MCF 10A (cell line): ENCODE data around the gene SBF2. TPM values are rescaled to one million over a fixed set of nuclear protein-coding genes. Genes with fewer than 3 reads are reported as not detected.
A peak's percentile ranks its signal among the peaks of the same experiment; 100 is the strongest.

ENCODE experiments used
- BruUV-seq: library from RNA; stranded (reverse); fragments of 400-500 nt; replicated peaks from 2 replicates; lab custom pipeline; 2021; lab: Mats Ljungman, UMichigan
- CTCF ChIA-PET: fragments of 300-600 bp; sonication (Branson Sonifier 250); formaldehyde crosslinking; extraction: SDS; loops from one replicate; lab custom pipeline; 2021; ENCODE audit warnings: antibody characterized with exemption, inconsistent platforms; lab: Yijun Ruan, JAX
- POLR2A ChIA-PET: fragments of 300-600, 350-650 bp; sonication (Branson Sonifier 250); formaldehyde crosslinking; extraction: SDS; loops from one replicate; lab custom pipeline; 2020; ENCODE audit warnings: antibody characterized with exemption, inconsistent platforms; lab: Yijun Ruan, JAX
- DNase-seq: peaks from one replicate; pipeline ENCODE4 v3.0.0-alpha.2; 2018; ENCODE audit not compliant: unreplicated experiment
- H3K27ac Mint-ChIP-seq: one replicate; pipeline ENCODE4 v1.8.0; 2022; ENCODE audit warnings: mild to moderate bottlenecking, low read depth, mixed read lengths; ENCODE audit not compliant: unreplicated experiment
- H3K27me3 Mint-ChIP-seq: one replicate; pipeline ENCODE4 v1.8.0; 2022; ENCODE audit warnings: mixed read lengths; ENCODE audit not compliant: insufficient read depth, unreplicated experiment
- H3K36me3 Mint-ChIP-seq: one replicate; pipeline ENCODE4 v1.8.0; 2022; ENCODE audit warnings: mild to moderate bottlenecking, moderate library complexity, mixed read lengths; ENCODE audit not compliant: insufficient read depth, unreplicated experiment
- H3K4me1 Mint-ChIP-seq: one replicate; pipeline ENCODE4 v1.8.0; 2022; ENCODE audit warnings: mixed read lengths; ENCODE audit not compliant: insufficient read depth, unreplicated experiment
- H3K4me3 Mint-ChIP-seq: one replicate; pipeline ENCODE4 v1.8.0; 2022; ENCODE audit warnings: mild to moderate bottlenecking, moderate library complexity, mixed read lengths; ENCODE audit not compliant: unreplicated experiment
- H3K9me3 Mint-ChIP-seq: one replicate; pipeline ENCODE4 v1.8.0; 2022; ENCODE audit warnings: mixed read lengths; ENCODE audit not compliant: unreplicated experiment
- intact Hi-C: fragments of 100-400 bp; cut with micrococcal nuclease; formaldehyde crosslinking; loops from 2 replicates; pipeline ENCODE4 v1.14.1; 2022
- total RNA-seq: library from RNA; stranded (reverse); gene quantifications from 2 replicates; pipeline ENCODE4 v1.2.3, GENCODE V29; 2022
- TF ChIP-seq, protein P1 (sequence below): fragments of 200-600 bp; IDR thresholded peaks from one replicate; pipeline ENCODE4 v1.8.0; 2022; ENCODE audit warnings: antibody characterized with exemption, mild to moderate bottlenecking; ENCODE audit not compliant: unreplicated experiment

The SBF2 gene
- total RNA-seq, 1 experiment from 2014 or later, result 28.3 TPM

DNA sequence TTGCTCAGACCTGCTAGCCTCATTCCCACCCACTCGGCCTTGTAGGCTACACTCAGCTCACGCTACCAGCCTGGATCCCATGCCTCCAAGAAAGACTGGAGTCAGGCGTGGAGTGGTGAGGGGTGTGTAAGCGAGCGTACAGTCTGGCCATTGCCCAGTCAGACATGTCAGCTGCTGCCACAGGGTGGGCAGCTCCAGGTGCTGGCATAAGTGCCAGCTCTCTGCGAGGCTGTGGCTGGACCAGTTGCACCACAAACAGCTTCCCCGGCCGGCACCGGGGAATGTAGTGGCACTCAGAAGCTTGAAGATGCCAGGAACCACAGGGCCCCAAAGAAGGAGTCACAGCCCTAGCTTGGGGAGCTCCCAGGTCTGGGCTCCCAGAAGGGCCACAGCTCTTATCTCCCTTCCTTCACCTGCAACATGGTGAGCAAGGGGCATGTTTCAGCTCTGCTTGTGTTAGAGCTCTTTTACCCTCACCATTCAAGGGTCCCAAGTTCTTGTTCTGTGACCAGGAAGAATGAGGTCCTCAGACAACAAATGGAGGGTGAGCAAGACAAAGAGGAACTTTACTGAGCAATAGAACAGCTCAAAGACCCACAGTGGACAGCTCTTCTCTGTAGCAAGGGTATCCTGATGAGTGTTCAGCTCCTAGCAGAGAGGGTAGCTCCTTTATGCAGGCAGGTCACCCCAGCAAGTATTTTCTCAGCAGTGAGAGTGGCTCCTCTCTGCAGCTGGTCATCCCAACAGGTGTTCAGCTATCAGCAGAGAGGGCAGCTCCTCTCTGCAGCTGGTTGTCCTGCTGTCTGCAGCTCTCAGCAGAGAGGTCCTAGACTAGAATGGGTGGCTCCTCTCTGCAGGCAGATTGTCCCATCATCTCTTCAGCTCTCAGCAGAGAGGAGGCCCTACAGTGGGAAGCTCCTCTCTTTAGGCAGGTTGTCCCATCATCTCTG, 6.0 kb downstream of the SBF2 start:
- H3K9me3 Mint-ChIP-seq, result no peaks in the 10 kb centered on the region
- TF ChIP-seq, protein P1, sequence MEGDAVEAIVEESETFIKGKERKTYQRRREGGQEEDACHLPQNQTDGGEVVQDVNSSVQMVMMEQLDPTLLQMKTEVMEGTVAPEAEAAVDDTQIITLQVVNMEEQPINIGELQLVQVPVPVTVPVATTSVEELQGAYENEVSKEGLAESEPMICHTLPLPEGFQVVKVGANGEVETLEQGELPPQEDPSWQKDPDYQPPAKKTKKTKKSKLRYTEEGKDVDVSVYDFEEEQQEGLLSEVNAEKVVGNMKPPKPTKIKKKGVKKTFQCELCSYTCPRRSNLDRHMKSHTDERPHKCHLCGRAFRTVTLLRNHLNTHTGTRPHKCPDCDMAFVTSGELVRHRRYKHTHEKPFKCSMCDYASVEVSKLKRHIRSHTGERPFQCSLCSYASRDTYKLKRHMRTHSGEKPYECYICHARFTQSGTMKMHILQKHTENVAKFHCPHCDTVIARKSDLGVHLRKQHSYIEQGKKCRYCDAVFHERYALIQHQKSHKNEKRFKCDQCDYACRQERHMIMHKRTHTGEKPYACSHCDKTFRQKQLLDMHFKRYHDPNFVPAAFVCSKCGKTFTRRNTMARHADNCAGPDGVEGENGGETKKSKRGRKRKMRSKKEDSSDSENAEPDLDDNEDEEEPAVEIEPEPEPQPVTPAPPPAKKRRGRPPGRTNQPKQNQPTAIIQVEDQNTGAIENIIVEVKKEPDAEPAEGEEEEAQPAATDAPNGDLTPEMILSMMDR, result no peak
- no peaks in the 10 kb centered on the region for H3K27me3 Mint-ChIP-seq
- no peak overlapping the region for H3K4me3 Mint-ChIP-seq
- H3K36me3 Mint-ChIP-seq, result peaks cover 5% of the 10 kb centered on the region
- H3K27ac Mint-ChIP-seq, result no peak overlapping the region
- BruUV-seq, result no TSS peak
- ChIA-PET POLR2A (interaction anchor here (1.0 to 1.1 kb wide), 2 partner anchors 14 to 15 kb away, joined by 3 read pairs; no protein-coding TSS in a partner anchor), CTCF (interaction anchor here (0.6 to 1.3 kb wide), 5 partner anchors 10 to 120 kb away, joined by 3 to 6 read pairs (median 4); no protein-coding TSS in a partner anchor)
- intact Hi-C loops, result no loop called here
- peaks cover 30% of the 10 kb centered on the region for H3K4me1 Mint-ChIP-seq
- no peak for DNase-seq

DNA sequence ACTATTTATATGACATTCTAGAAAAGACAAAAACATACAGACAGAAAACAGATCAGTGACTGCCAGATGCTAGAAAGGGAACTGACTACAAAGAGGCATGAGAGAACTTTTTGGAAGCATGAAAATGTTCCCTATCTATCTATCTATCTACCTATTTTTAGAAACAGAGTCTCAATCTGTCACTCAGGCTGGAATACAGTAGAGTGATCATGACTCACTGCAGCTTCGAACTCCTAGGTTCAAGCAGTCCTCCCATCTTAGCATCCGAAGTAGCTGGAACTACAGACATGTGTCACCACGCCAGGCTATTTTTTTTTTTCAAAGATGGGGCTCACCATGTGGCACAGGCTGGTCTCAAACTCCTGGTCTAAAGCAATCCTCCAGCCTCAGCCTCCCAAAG, 6.9 kb downstream of the SBF2 start:
- CTCF ChIA-PET, result interaction anchor here (0.9 to 1.3 kb wide), 2 partner anchors 16 to 17 kb away, joined by 4 to 5 read pairs; no protein-coding TSS in a partner anchor
- no peak overlapping the region for H3K27ac Mint-ChIP-seq
- intact Hi-C loops, result no loop called here
- H3K27me3 Mint-ChIP-seq, result no peaks in the 10 kb centered on the region
- POLR2A ChIA-PET, result no interaction called here
- H3K4me1 Mint-ChIP-seq, result peaks cover 29% of the 10 kb centered on the region
- TF ChIP-seq, protein P1, result no peak
- no peak for DNase-seq
- H3K9me3 Mint-ChIP-seq, result no peaks in the 10 kb centered on the region
- H3K4me3 Mint-ChIP-seq, result no peak overlapping the region
- H3K36me3 Mint-ChIP-seq, result peaks cover 5% of the 10 kb centered on the region
- BruUV-seq, result no TSS peak

DNA sequence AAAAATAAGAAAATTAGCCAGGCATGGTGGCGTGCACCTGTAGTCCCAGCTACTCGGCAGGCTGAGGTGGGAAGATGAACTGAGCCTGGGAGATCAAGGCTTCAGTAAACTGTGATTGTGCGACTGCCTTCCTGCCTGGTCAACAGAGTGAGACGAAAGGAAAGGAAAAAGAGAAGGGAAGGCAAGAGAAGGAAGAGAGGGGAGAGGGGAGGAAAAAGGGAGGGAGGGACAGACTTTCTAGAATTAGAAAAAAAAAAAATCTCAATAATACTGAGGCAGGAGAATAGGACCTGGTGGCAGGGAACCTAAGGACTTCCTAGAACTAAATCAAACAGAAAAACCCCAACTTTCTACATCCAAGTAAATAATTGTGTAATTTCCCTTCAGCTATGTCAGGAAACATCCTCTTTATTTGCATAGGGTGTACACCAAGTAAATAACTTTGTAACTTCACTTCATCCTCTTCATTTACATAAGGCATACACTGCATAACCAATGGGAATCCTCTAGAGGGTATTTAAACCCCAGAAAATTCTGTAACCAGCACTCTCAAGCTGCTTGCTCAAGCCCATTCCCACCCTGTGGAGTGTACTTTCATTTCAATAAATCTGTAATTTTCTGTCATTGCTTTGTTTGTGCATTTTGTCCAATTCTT, 8.7 kb downstream of the SBF2 start:
- DNase-seq, result no peak
- POLR2A ChIA-PET, result interaction anchor here (1.7 to 6.8 kb wide), 2 partner anchors 8 to 18 kb away, joined by 8 to 57 read pairs; partner anchors contain the start of gene ADM
- CTCF ChIA-PET, result interaction anchor here (0.6 to 1.0 kb wide), 5 partner anchors 17 to 538 kb away, joined by 3 to 7 read pairs (median 3); no protein-coding TSS in a partner anchor
- intact Hi-C loops, result no loop called here
- TF ChIP-seq, protein P1, result no peak
- BruUV-seq, result no TSS peak
- Mint-ChIP-seq H3K4me3 (no peak overlapping the region), H3K9me3 (no peaks in the 10 kb centered on the region), H3K27me3 (no peaks in the 10 kb centered on the region), H3K4me1 (peaks cover 19% of the 10 kb centered on the region), H3K27ac (peak overlapping the region; percentile 39), H3K36me3 (peaks cover 5% of the 10 kb centered on the region)
